RWPE2 (cell line): ENCODE data around the gene ATP5MC2.
"Not testable (repeated sequence)": the region's sequence is repeated elsewhere in the genome, so short reads cannot be mapped to it uniquely, and the experiment has no call there.

Experiments
- ATAC-seq: fragments of 200-7000 bp; cut with Tn5 transposase; 3 replicates; pipeline ENCODE4 v1.9.1; 2021; ENCODE audit warnings: low read depth
- DNase-seq: peaks from one replicate; pipeline ENCODE4 v3.0.0-alpha.2; 2020; ENCODE audit warnings: low spot score
- H3K27ac ChIP-seq: fragments of 450-650 bp; 2 replicates; pipeline ENCODE4 v1.5.1; 2017; ENCODE audit warnings: mild to moderate bottlenecking; ENCODE audit not compliant: poor library complexity, severe bottlenecking
- H3K27me3 ChIP-seq: fragments of 250-450 bp; sonication (Bioruptor Pico); 2 replicates; pipeline ENCODE4 v1.5.1; 2021; ENCODE audit warnings: mild to moderate bottlenecking, moderate library complexity; ENCODE audit not compliant: insufficient read depth, poor library complexity, severe bottlenecking
- H3K36me3 ChIP-seq: fragments of 250-450 bp; sonication (Bioruptor Pico); 2 replicates; pipeline ENCODE4 v1.5.1; 2020; ENCODE audit warnings: low read depth, mild to moderate bottlenecking, moderate library complexity
- H3K4me1 ChIP-seq: fragments of 250-450 bp; sonication (Bioruptor Pico); 2 replicates; pipeline ENCODE4 v1.5.1; 2021; ENCODE audit warnings: mild to moderate bottlenecking, moderate library complexity; ENCODE audit not compliant: insufficient read depth, poor library complexity, severe bottlenecking
- H3K4me3 ChIP-seq: fragments of 250-450 bp; sonication (Bioruptor Pico); 2 replicates; pipeline ENCODE4 v1.5.1; 2021; ENCODE audit warnings: mild to moderate bottlenecking, moderate library complexity; ENCODE audit not compliant: severe bottlenecking
- H3K9me3 ChIP-seq: fragments of 250-450 bp; sonication (Bioruptor Pico); 2 replicates; pipeline ENCODE4 v1.5.1; 2021; ENCODE audit warnings: mild to moderate bottlenecking, moderate library complexity; ENCODE audit not compliant: severe bottlenecking
- CTCF ChIP-seq: fragments of 450-650 bp; IDR thresholded peaks from one replicate; pipeline ENCODE4 v1.5.1; 2017; ENCODE audit warnings: mild to moderate bottlenecking, moderate library complexity; ENCODE audit not compliant: poor library complexity, severe bottlenecking

ATP5MC2 gene

GRCh38 chr12:53684654-53685220 lies 8.9 kb upstream of the ATP5MC2 start:
- Histone ChIP-seq H3K4me1 (no peaks in the 10 kb centered on the region), H3K36me3 (no peaks in the 10 kb centered on the region), H3K4me3 (no peak overlapping the region), H3K27me3 (no peaks in the 10 kb centered on the region), H3K9me3 (no peaks in the 10 kb centered on the region), H3K27ac (no peak overlapping the region)
- TF ChIP-seq CTCF, result no peak
- DNase-seq (no peak), ATAC-seq (no peak)

GRCh38 chr12:53683983-53684382 lies 8.1 kb upstream of the ATP5MC2 start:
- Histone ChIP-seq H3K27ac (no peak overlapping the region), H3K4me3 (no peak overlapping the region), H3K36me3 (no peaks in the 10 kb centered on the region), H3K4me1 (no peaks in the 10 kb centered on the region), H3K9me3 (no peaks in the 10 kb centered on the region), H3K27me3 (no peaks in the 10 kb centered on the region)
- DNase-seq (no peak), ATAC-seq (no peak)
- TF ChIP-seq CTCF, result no peak

GRCh38 chr12:53683494-53683893 lies 7.6 kb upstream of the ATP5MC2 start:
- TF ChIP-seq CTCF, result no peak
- ATAC-seq (no peak), DNase-seq (no peak)
- H3K4me3 ChIP-seq, result no peak overlapping the region
- no peaks in the 10 kb centered on the region for H3K27me3 ChIP-seq
- H3K27ac ChIP-seq, result no peak overlapping the region
- no peaks in the 10 kb centered on the region for H3K36me3 ChIP-seq
- no peaks in the 10 kb centered on the region for H3K9me3 ChIP-seq
- H3K4me1 ChIP-seq, result no peaks in the 10 kb centered on the region

- ATAC-seq, H3K9me3 ChIP-seq, H3K4me1 ChIP-seq, H3K27me3 ChIP-seq, H3K36me3 ChIP-seq, H3K4me3 ChIP-seq, H3K27ac ChIP-seq, DNase-seq: not testable (repeated sequence)
Measured at GRCh38 chr12:53680061-53680460, 4.2 kb upstream of the ATP5MC2 start.

GRCh38 chr12:53677800-53678148 lies 1.9 kb upstream of the ATP5MC2 start:
- ATAC-seq, result no peak
- no peak for DNase-seq
- Histone ChIP-seq H3K9me3 (no peaks in the 10 kb centered on the region), H3K4me1 (peaks cover 13% of the 10 kb centered on the region), H3K27ac (no peak overlapping the region), H3K4me3 (no peak overlapping the region), H3K27me3 (no peaks in the 10 kb centered on the region), H3K36me3 (peaks cover 23% of the 10 kb centered on the region)
- no peak for TF ChIP-seq CTCF
